Epithelial cell of proximal tubule (primary cell): ENCODE measurements around the gene KCP. TPM values are rescaled to one million over a fixed set of nuclear protein-coding genes. Genes with fewer than 3 reads are reported as not detected.

Source experiments
- DNase-seq: peaks from one replicate; pipeline ENCODE4 v3.0.0-alpha.2; 2011; ENCODE audit warnings: low read depth
- H3K4me3 ChIP-seq: 2 replicates; pipeline ENCODE4 v1.5.1; 2011; ENCODE audit warnings: low read depth, mild to moderate bottlenecking, low read length
- CTCF ChIP-seq: conservative IDR thresholded peaks from 2 replicates; pipeline ENCODE4 v1.5.1; 2012; ENCODE audit warnings: low read depth, mild to moderate bottlenecking, low read length
- total RNA-seq: library from RNA; depleted of rRNA; stranded (reverse); fragments of >200 nt; gene quantifications from 2 replicates; pipeline ENCODE4 v1.2.3, GENCODE V29; 2015

KCP gene
- total RNA-seq, 1 donor from 2014 or later: 5.2 TPM

GRCh38 chr7:128886391-128887168, 23.9 kb downstream of the KCP start:
- no peak for TF ChIP-seq CTCF
- DNase-seq: no peak
- H3K4me3 ChIP-seq: no peak overlapping the region

GRCh38 chr7:128885370-128886187, 24.9 kb downstream of the KCP start:
- no peak for DNase-seq
- no peak for TF ChIP-seq CTCF

GRCh38 chr7:128884561-128885369, 25.7 kb downstream of the KCP start:
- no peak for TF ChIP-seq CTCF
- DNase-seq: no peak
- no peak overlapping the region for H3K4me3 ChIP-seq

More at GRCh38 chr7:128885370-128886187, 24.9 kb downstream of the KCP start:
- H3K4me3 ChIP-seq: no peak overlapping the region

- no peak for DNase-seq
- TF ChIP-seq CTCF: peak; percentile 93
- peak overlapping the region; percentile 33 for H3K4me3 ChIP-seq
Measured at GRCh38 chr7:128883622-128884448, 26.7 kb downstream of the KCP start.

- DNase-seq: no peak
- no peak for TF ChIP-seq CTCF
- H3K4me3 ChIP-seq: no peak overlapping the region
Measured at GRCh38 chr7:128882134-128882533, 28.4 kb downstream of the KCP start.
